WTC11 (cell line): ENCODE data around the gene RIC8B. TPM values are rescaled to one million over a fixed set of nuclear protein-coding genes. Genes with fewer than 3 reads are reported as not detected.

ENCODE experiments used
- ATAC-seq: fragments of 200-7000 bp; cut with Tn5 transposase; 2 replicates; pipeline ENCODE4 v1.10.0; 2021; ENCODE audit warnings: mild to moderate bottlenecking, moderate library complexity
- CTCF ChIA-PET: fragments of 300-600 bp; sonication (Branson Sonifier 250); formaldehyde crosslinking; loops from one replicate; lab custom pipeline; 2021; ENCODE audit warnings: antibody characterized with exemption; lab: Charles Lee
- POLR2A ChIA-PET: fragments of 350-600 bp; sonication (Branson Sonifier 250); formaldehyde crosslinking; loops from one replicate; lab custom pipeline; 2021; ENCODE audit warnings: antibody characterized with exemption; lab: Charles Lee
- DNase-seq: peaks from one replicate; pipeline ENCODE4 v3.0.0; 2021; ENCODE audit warnings: low spot score
- H3K27ac Mint-ChIP-seq: 2 replicates; pipeline ENCODE4 v1.8.0; 2021; ENCODE audit warnings: mixed read lengths
- H3K27me3 Mint-ChIP-seq: 2 replicates; pipeline ENCODE4 v1.8.0; 2021; ENCODE audit warnings: low read depth, mild to moderate bottlenecking, moderate library complexity, mixed read lengths
- H3K36me3 Mint-ChIP-seq: 2 replicates; pipeline ENCODE4 v1.8.0; 2021; ENCODE audit warnings: mixed read lengths
- H3K4me1 Mint-ChIP-seq: 2 replicates; pipeline ENCODE4 v1.8.0; 2022; ENCODE audit warnings: mixed read lengths
- H3K4me3 Mint-ChIP-seq: 2 replicates; pipeline ENCODE4 v1.8.0; 2021; ENCODE audit warnings: mild to moderate bottlenecking, moderate library complexity, mixed read lengths
- H3K9me3 Mint-ChIP-seq: 2 replicates; pipeline ENCODE4 v1.8.0; 2021; ENCODE audit warnings: mixed read lengths
- ATF1 ChIP-seq: sonication (generic); formaldehyde crosslinking; IDR thresholded peaks from 2 replicates; pipeline ENCODE4 v1.8.1; 2023; ENCODE audit warnings: mild to moderate bottlenecking, moderate library complexity, missing genetic modification reagents
- CREB1 ChIP-seq: sonication (generic); formaldehyde crosslinking; IDR thresholded peaks from 2 replicates; pipeline ENCODE4 v1.8.0; 2023; ENCODE audit warnings: mild to moderate bottlenecking, missing genetic modification reagents
- ELF4 ChIP-seq: sonication (generic); formaldehyde crosslinking; IDR thresholded peaks from 2 replicates; pipeline ENCODE4 v1.8.1; 2022; ENCODE audit warnings: low read depth, mild to moderate bottlenecking, moderate library complexity, missing genetic modification reagents
- ERG ChIP-seq: fragments of 250-450 bp; sonication (Bioruptor Pico); IDR thresholded peaks from 2 replicates; pipeline ENCODE4 v1.8.0; 2021; ENCODE audit warnings: mild to moderate bottlenecking
- FOXJ3 ChIP-seq: sonication (generic); formaldehyde crosslinking; IDR thresholded peaks from 2 replicates; pipeline ENCODE4 v1.9.0; 2021; ENCODE audit warnings: missing genetic modification reagents, mild to moderate bottlenecking, borderline replicate concordance
- GABPB1 ChIP-seq: sonication (generic); formaldehyde crosslinking; IDR thresholded peaks from 2 replicates; pipeline ENCODE4 v1.8.1; 2023; ENCODE audit warnings: mild to moderate bottlenecking, missing genetic modification reagents
- GRHL2 ChIP-seq: fragments of 250-450 bp; sonication (Bioruptor Pico); IDR thresholded peaks from 2 replicates; pipeline ENCODE4 v1.8.0; 2022; ENCODE audit warnings: mild to moderate bottlenecking, moderate library complexity; ENCODE audit not compliant: insufficient replicate concordance, severe bottlenecking
- JUN ChIP-seq: sonication (generic); formaldehyde crosslinking; IDR thresholded peaks from 2 replicates; pipeline ENCODE4 v1.8.0; 2023; ENCODE audit warnings: mild to moderate bottlenecking, missing genetic modification reagents
- NFYB ChIP-seq: sonication (generic); formaldehyde crosslinking; conservative IDR thresholded peaks from 2 replicates; pipeline ENCODE4 v1.8.0; 2022; ENCODE audit warnings: low read depth, missing genetic modification reagents
- RELA ChIP-seq: sonication (generic); formaldehyde crosslinking; IDR thresholded peaks from 2 replicates; pipeline ENCODE4 v1.8.1; 2022; ENCODE audit warnings: missing genetic modification reagents, mild to moderate bottlenecking, borderline replicate concordance
- STAT6 ChIP-seq: sonication (generic); formaldehyde crosslinking; conservative IDR thresholded peaks from 2 replicates; pipeline ENCODE4 v1.8.1; 2023; ENCODE audit warnings: mild to moderate bottlenecking, low read depth, missing genetic modification reagents, moderate library complexity
- TEAD4 ChIP-seq: sonication (generic); formaldehyde crosslinking; IDR thresholded peaks from 2 replicates; pipeline ENCODE4 v1.8.0; 2022; ENCODE audit warnings: mild to moderate bottlenecking, missing genetic modification reagents
- TP53 ChIP-seq: sonication (generic); formaldehyde crosslinking; IDR thresholded peaks from 2 replicates; pipeline ENCODE4 v1.8.1; 2023; ENCODE audit warnings: mild to moderate bottlenecking, missing genetic modification reagents
- USF1 ChIP-seq: sonication (generic); formaldehyde crosslinking; IDR thresholded peaks from 2 replicates; pipeline ENCODE4 v1.8.0; 2022; ENCODE audit warnings: mild to moderate bottlenecking, missing genetic modification reagents
- ZMAT4 ChIP-seq: fragments of 250-450 bp; sonication (Bioruptor Pico); IDR thresholded peaks from 2 replicates; pipeline ENCODE4 v1.9.0; 2021; ENCODE audit warnings: mild to moderate bottlenecking
- ZNF138 ChIP-seq: sonication (generic); formaldehyde crosslinking; conservative IDR thresholded peaks from 2 replicates; pipeline ENCODE4 v1.8.1; 2022; ENCODE audit warnings: mild to moderate bottlenecking, moderate library complexity, missing genetic modification reagents
- ZNF219 ChIP-seq: sonication (generic); formaldehyde crosslinking; IDR thresholded peaks from 2 replicates; pipeline ENCODE4 v1.8.0; 2023; ENCODE audit warnings: missing genetic modification reagents, mild to moderate bottlenecking, borderline replicate concordance
- ZNF416 ChIP-seq: fragments of 250-450 bp; sonication (Bioruptor Pico); IDR thresholded peaks from 2 replicates; pipeline ENCODE4 v1.9.0; 2021; ENCODE audit warnings: mild to moderate bottlenecking, inconsistent platforms
- ZNF423 ChIP-seq: fragments of 250-450 bp; sonication (Bioruptor Pico); IDR thresholded peaks from 2 replicates; pipeline ENCODE4 v2.1.2; 2022; ENCODE audit warnings: mild to moderate bottlenecking, moderate library complexity
- ZSCAN18 ChIP-seq: fragments of 250-450 bp; sonication (Bioruptor Pico); IDR thresholded peaks from 2 replicates; pipeline ENCODE4 v2.1.2; 2022; ENCODE audit warnings: mild to moderate bottlenecking, moderate library complexity
- total RNA-seq: library from RNA; stranded (reverse); gene quantifications from 3 replicates; pipeline ENCODE4 v1.2.3, GENCODE V29; 2021

The RIC8B gene
- total RNA-seq, 1 experiment from 2014 or later: 20.2 TPM

- ChIA-PET POLR2A (no interaction called here), CTCF (no interaction called here)
- H3K4me3 Mint-ChIP-seq: no peak overlapping the region
- H3K9me3 Mint-ChIP-seq: no peaks in the 10 kb centered on the region
- no peak for ATAC-seq
- no peak overlapping the region for H3K27ac Mint-ChIP-seq
- H3K4me1 Mint-ChIP-seq: no peaks in the 10 kb centered on the region
- H3K27me3 Mint-ChIP-seq: no peaks in the 10 kb centered on the region
- DNase-seq: no peak
- peaks cover 25% of the 10 kb centered on the region for H3K36me3 Mint-ChIP-seq
- TF ChIP-seq GRHL2 (CRISPR knock-in tag): no peak
- TF ChIP-seq JUN (CRISPR knock-in tag): no peak
- no peak for TF ChIP-seq ERG (CRISPR knock-in tag)
- no peak for TF ChIP-seq ZNF138 (CRISPR knock-in tag)
- TF ChIP-seq ZMAT4 (CRISPR knock-in tag): no peak
- no peak for TF ChIP-seq ZNF416 (CRISPR knock-in tag)
- no peak for TF ChIP-seq CREB1 (CRISPR knock-in tag)
- TF ChIP-seq, all 79 proteins: peak for 0
Measured at GRCh38 chr12:106878804-106879203, 104.3 kb downstream of the RIC8B start.

GRCh38 chr12:106879612-106880011 is 105.1 kb downstream of the RIC8B start:
- Mint-ChIP-seq H3K4me1 (no peaks in the 10 kb centered on the region), H3K27me3 (no peaks in the 10 kb centered on the region), H3K36me3 (peaks cover 25% of the 10 kb centered on the region), H3K27ac (no peak overlapping the region), H3K9me3 (no peaks in the 10 kb centered on the region), H3K4me3 (no peak overlapping the region)
- CTCF ChIA-PET: no interaction called here
- ATAC-seq (no peak), DNase-seq (no peak)
- TF ChIP-seq ZNF219 (no peak), STAT6 (CRISPR knock-in tag) (no peak), USF1 (CRISPR knock-in tag) (no peak), GABPB1 (CRISPR knock-in tag) (no peak), ELF4 (CRISPR knock-in tag) (no peak), ZNF423 (CRISPR knock-in tag) (no peak), ERG (CRISPR knock-in tag) (no peak), TEAD4 (CRISPR knock-in tag) (no peak), ATF1 (CRISPR knock-in tag) (no peak), ZNF416 (CRISPR knock-in tag) (no peak), NFYB (CRISPR knock-in tag) (no peak), FOXJ3 (CRISPR knock-in tag) (no peak), ZSCAN18 (CRISPR knock-in tag) (no peak), RELA (no peak), TP53 (CRISPR knock-in tag) (no peak)
- POLR2A ChIA-PET: no interaction called here
